Measurements from ENCODE around the gene LSM14B.
A peak's percentile ranks its signal among the peaks of the same experiment; 100 is the strongest.

Gene LSM14B

DNA sequence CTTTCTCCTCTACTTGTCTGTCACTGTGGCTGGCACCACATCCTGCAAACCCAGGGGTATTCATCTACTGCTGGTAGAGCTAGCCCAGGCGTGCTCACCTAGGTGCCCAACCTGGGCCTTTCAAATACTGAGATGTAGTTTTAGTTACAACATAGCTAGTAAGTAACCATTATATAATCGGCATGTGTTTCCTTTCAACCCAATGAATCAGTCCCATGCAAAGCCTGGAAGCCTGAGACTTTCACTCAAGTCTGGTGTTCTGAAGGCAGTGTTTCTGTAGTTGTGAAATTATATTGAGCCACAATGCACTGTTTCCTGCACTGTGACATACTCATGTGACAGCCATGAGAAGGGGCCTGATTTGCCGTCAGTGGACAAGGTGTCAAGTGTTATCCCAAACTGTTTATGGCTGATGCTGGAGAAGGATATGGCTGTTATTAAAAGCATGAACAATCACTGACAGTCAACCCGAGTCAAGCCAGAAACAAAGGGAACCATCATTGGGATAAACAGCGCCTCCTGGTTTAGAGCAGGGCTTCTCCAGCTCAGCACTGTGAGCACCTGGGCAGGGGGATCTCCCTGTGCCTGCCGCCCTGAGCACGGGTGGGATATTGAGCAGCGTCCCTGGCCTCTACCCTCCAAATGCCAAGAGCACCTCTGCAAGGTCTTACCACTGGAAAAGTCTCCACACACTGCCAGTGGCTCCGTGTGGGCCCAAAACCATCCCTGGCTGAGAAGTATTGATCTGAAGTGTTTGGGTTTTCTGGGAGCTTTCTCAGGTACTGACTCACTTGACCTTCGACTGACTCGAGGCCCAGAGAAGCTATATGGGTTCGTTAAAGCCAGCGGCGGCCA, 19.3 kb downstream of the LSM14B start:
- peak overlapping the region; percentile 90 for H3K4me3 ChIP-seq (ENCODE audit: low read depth, low read length)
- DNase-seq (ENCODE audit: low read depth): peak; percentile 55
- TF ChIP-seq POLR2A (IDR thresholded peaks at IDR 0.05; ENCODE audit: extremely low read depth, insufficient read length) (no peak), CTCF (IDR thresholded peaks at IDR 0.05; ENCODE audit: low read depth, low read length) (peak; percentile 46), MAX (IDR thresholded peaks at IDR 0.05; ENCODE audit: low read depth, low read length) (peak; percentile 28), MYC (IDR thresholded peaks at IDR 0.05; ENCODE audit: low read depth, low read length) (no peak)

GRCh38 chr20:62142252-62143080, 20.2 kb downstream of the LSM14B start:
- no peak for TF ChIP-seq MAX (IDR thresholded peaks at IDR 0.05; ENCODE audit: low read depth, low read length)
- no peak; the same call in 1 of the 2 replicates for TF ChIP-seq MYC (IDR thresholded peaks at IDR 0.05; ENCODE audit: low read depth, low read length)
- no peak for TF ChIP-seq POLR2A (IDR thresholded peaks at IDR 0.05; ENCODE audit: extremely low read depth, insufficient read length)
- no peak for TF ChIP-seq CTCF (IDR thresholded peaks at IDR 0.05; ENCODE audit: low read depth, low read length)
- peak; percentile 36 for DNase-seq (ENCODE audit: low read depth)
- peak overlapping the region; percentile 90 for H3K4me3 ChIP-seq (ENCODE audit: low read depth, low read length)

- peak; percentile 94 for DNase-seq (ENCODE audit: low read depth)
- TF ChIP-seq MAX (IDR thresholded peaks at IDR 0.05; ENCODE audit: low read depth, low read length) (peak; percentile 57), POLR2A (IDR thresholded peaks at IDR 0.05; ENCODE audit: extremely low read depth, insufficient read length) (peak; percentile 63), MYC (IDR thresholded peaks at IDR 0.05; ENCODE audit: low read depth, low read length) (0 out of 2 replicates have a peak, but pooled peaks have one; percentile 34), CTCF (IDR thresholded peaks at IDR 0.05; ENCODE audit: low read depth, low read length) (no peak)
These were observed 21.0 kb downstream of the LSM14B start, which contains the start of the genes PSMA7 and SS18L1 for GRCh38 chr20:62143081-62143956. Gene PSMA7, minus strand, starts transcription at chr20:62143394. Its CDS starts 91 bp downstream, at chr20:62143303. Gene SS18L1, plus strand, starts transcription at chr20:62143769. Its CDS starts 52 bp downstream, at chr20:62143821.

DNA sequence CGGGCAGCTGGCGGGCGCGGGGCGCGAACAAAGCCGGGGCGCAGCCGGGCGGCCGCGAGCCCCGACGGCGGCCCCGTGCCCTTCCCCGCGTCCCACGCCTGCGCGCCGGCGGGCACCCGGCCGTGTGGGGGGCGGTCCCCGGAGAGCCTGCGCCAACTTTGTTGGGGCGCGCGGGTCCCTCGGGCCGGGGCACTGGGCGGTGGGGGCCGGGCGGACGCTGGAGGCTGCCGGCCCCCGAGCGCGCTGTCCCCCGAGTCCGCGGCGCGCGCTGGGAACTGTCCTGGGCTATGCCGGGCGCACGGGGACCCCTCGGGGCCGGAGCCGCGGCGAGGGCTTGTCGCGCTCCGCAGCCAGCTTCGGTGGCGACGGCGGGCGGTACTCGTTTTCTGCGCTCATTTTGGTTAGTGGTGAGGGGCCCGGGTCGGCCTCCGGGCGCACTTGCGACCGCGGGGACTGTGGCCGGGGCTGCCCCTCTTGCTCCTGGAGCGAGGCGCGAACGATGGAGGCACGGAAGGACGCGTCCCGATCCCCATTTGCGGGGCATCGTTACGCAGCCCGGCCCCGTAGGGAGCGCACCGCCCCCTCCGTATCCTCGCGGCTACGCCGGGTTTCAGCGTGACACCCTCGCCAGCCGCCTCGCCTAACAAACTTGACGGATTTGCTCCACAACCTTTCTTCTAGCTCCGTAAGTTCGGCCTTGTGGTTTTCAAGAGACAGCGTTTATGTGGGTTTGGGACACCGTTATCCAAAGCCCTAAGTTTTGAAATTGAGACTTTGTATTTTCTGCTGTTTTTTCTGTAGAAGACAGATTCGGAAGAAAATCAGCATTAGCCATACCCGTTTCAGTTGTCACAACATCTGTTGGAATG, 21.9 kb downstream of the LSM14B start:
- peak overlapping the region; percentile 61 for H3K4me3 ChIP-seq (ENCODE audit: low read depth, low read length)
- peak; percentile 78 for DNase-seq (ENCODE audit: low read depth)
- TF ChIP-seq MAX (IDR thresholded peaks at IDR 0.05; ENCODE audit: low read depth, low read length): peak; percentile 51; the same call in 1 of the 2 replicates
- no peak for TF ChIP-seq CTCF (IDR thresholded peaks at IDR 0.05; ENCODE audit: low read depth, low read length)
- no peak for TF ChIP-seq POLR2A (IDR thresholded peaks at IDR 0.05; ENCODE audit: extremely low read depth, insufficient read length)
- TF ChIP-seq MYC (IDR thresholded peaks at IDR 0.05; ENCODE audit: low read depth, low read length): peak; percentile 39; the same call in 1 of the 2 replicates

More at GRCh38 chr20:62143081-62143956, 21.0 kb downstream of the LSM14B start, which contains the start of the genes PSMA7 and SS18L1:
- H3K4me3 ChIP-seq (ENCODE audit: low read depth, low read length): peak within 1 kb of the TSS; percentile 90
